HCT116 (cell line): ENCODE results near the gene CDHR3. TPM values are rescaled to one million over a fixed set of nuclear protein-coding genes. Genes with fewer than 3 reads are reported as not detected.

Experiments
- ATAC-seq: fragments of 200-7000 bp; cut with Tn5 transposase; 2 replicates; pipeline ENCODE4 v1.9.1; 2020; ENCODE audit warnings: mild to moderate bottlenecking, moderate library complexity
- BruUV-seq: library from RNA; stranded (reverse); fragments of 400-500 nt; replicated peaks from 2 replicates; lab custom pipeline; 2021; lab: Mats Ljungman, UMichigan
- CTCF ChIA-PET: fragments of 300-600 bp; sonication (Branson Sonifier 250); formaldehyde crosslinking; loops from one replicate; lab custom pipeline; 2021; ENCODE audit warnings: antibody characterized with exemption; lab: Charles Lee
- POLR2A ChIA-PET: fragments of 300-600, 350-600 bp; sonication (Branson Sonifier 250); formaldehyde crosslinking; loops from one replicate; lab custom pipeline; 2021; ENCODE audit warnings: antibody characterized with exemption; lab: Charles Lee
- RAD21 ChIA-PET, 2 experiments: fragments of 300-600 bp; sonication (Branson Sonifier 250); formaldehyde crosslinking; loops; one replicate each; lab custom pipeline; 2023; ENCODE audit warnings: low total read pairs in 2 of 2; ENCODE audit not compliant: uncharacterized antibody in 2 of 2, unreplicated experiment in 2 of 2, low non-redundant PET in 1 of 2; lab: Charles Lee
- DNase-seq: peaks from one replicate; pipeline ENCODE4 v3.0.0-alpha.2; 2010; ENCODE audit warnings: low read depth, low spot score
- H2AFZ ChIP-seq: fragments of 200-600 bp; shearing (Covaris generic), sonication (generic); 2 replicates; pipeline ENCODE4 v1.6.1; 2017; ENCODE audit warnings: low read depth, mixed run types, mixed read lengths, antibody characterized with exemption, low read length; ENCODE audit not compliant: poor library complexity, severe bottlenecking
- H3K27ac ChIP-seq: 2 replicates; pipeline ENCODE4 v1.5.1; 2012; ENCODE audit warnings: low read depth, low read length
- H3K27me3 ChIP-seq: fragments of 200-600 bp; sonication (generic); 2 replicates; pipeline ENCODE4 v1.6.1; 2016; ENCODE audit warnings: mixed run types, low read length, mixed read lengths; ENCODE audit not compliant: insufficient read depth
- H3K36me3 ChIP-seq, 2 experiments: fragments of 200-500 bp in 1 of 2; fragments of 200-600 bp in 1 of 2; sonication (Bioruptor generic) in 1 of 2; sonication (generic) in 1 of 2; 2 replicates each; pipeline versions ENCODE4 v1.5.1 to v1.6.1; 2014 to 2016; ENCODE audit warnings: low read length in 2 of 2, inconsistent platforms in 1 of 2, mixed read lengths in 1 of 2, mixed run types in 1 of 2; ENCODE audit not compliant: insufficient read depth in 2 of 2, control insufficient read depth in 1 of 2
- H3K4me1 ChIP-seq, 2 experiments: fragments of 200-600 bp in 1 of 2; sonication (generic) in 1 of 2; 2 replicates each; pipeline versions ENCODE4 v1.5.1 to v1.6.1; 2012 to 2017; ENCODE audit warnings: low read length in 2 of 2, inconsistent platforms in 1 of 2, mild to moderate bottlenecking in 1 of 2, mixed read lengths in 1 of 2, mixed run types in 1 of 2, moderate library complexity in 1 of 2; ENCODE audit not compliant: insufficient read depth in 2 of 2, control insufficient read depth in 1 of 2
- H3K4me2 ChIP-seq: fragments of 200-600 bp; sonication (generic); 2 replicates; pipeline ENCODE4 v1.6.1; 2017; ENCODE audit warnings: mixed run types, low read length, mixed read lengths
- H3K4me3 ChIP-seq, 2 experiments: fragments of 200-600 bp in 1 of 2; sonication (generic) in 1 of 2; replicated peaks in 1 of 2; 2 replicates each; pipeline ENCODE4 v1.5.1; 2011 to 2016; ENCODE audit warnings: low read length in 2 of 2, control low read depth in 1 of 2, low read depth in 1 of 2, mild to moderate bottlenecking in 1 of 2, mixed read lengths in 1 of 2, mixed run types in 1 of 2
- H3K79me2 ChIP-seq: fragments of 200-600 bp; sonication (generic); 2 replicates; pipeline ENCODE4 v1.6.1; 2017; ENCODE audit warnings: mild to moderate bottlenecking, mixed run types, low read length, moderate library complexity, mixed read lengths; ENCODE audit not compliant: insufficient read depth
- H3K9ac ChIP-seq: fragments of 200-600 bp; sonication (generic); 2 replicates; pipeline ENCODE4 v1.6.1; 2016; ENCODE audit warnings: low read length, mixed read lengths
- H3K9me2 ChIP-seq: fragments of 200-600 bp; sonication (generic), shearing (Covaris generic); 2 replicates; pipeline ENCODE4 v1.6.1; 2017; ENCODE audit warnings: mixed run types, mild to moderate bottlenecking, moderate library complexity; ENCODE audit not compliant: insufficient read depth
- H3K9me3 ChIP-seq, 2 experiments: fragments of 200-500 bp in 1 of 2; fragments of 200-600 bp in 1 of 2; sonication (Bioruptor generic) in 1 of 2; sonication (generic) in 1 of 2; 2 replicates each; pipeline ENCODE4 v1.6.1; 2014 to 2017; ENCODE audit warnings: low read length in 2 of 2, mixed read lengths in 2 of 2, inconsistent platforms in 1 of 2, low read depth in 1 of 2, mild to moderate bottlenecking in 1 of 2, mixed run types in 1 of 2, moderate library complexity in 1 of 2; ENCODE audit not compliant: control insufficient read depth in 1 of 2, insufficient read depth in 1 of 2
- H4K20me1 ChIP-seq: fragments of 200-600 bp; sonication (generic), shearing (Covaris generic); 2 replicates; pipeline ENCODE4 v1.6.1; 2017; ENCODE audit warnings: mixed run types, mild to moderate bottlenecking, moderate library complexity; ENCODE audit not compliant: insufficient read depth
- CBX3 ChIP-seq: IDR thresholded peaks from 2 replicates; pipeline ENCODE4 v1.6.1; 2012; ENCODE audit warnings: low read depth
- CEBPB ChIP-seq: IDR thresholded peaks from 2 replicates; pipeline ENCODE4 v1.6.1; 2012; ENCODE audit warnings: low read depth
- MAX ChIP-seq: IDR thresholded peaks from 2 replicates; pipeline ENCODE4 v1.6.1; 2012
- POLR2A ChIP-seq: IDR thresholded peaks from 2 replicates; pipeline ENCODE4 v1.7.0; 2011; ENCODE audit warnings: borderline replicate concordance; ENCODE audit not compliant: insufficient read depth, insufficient read length; ENCODE audit errors: extremely low read depth
- RAD21 ChIP-seq: IDR thresholded peaks from 2 replicates; pipeline ENCODE4 v1.6.1; 2012; ENCODE audit warnings: low read depth, mild to moderate bottlenecking
- ZBTB33 ChIP-seq: IDR thresholded peaks from 2 replicates; pipeline ENCODE4 v1.6.1; 2011; ENCODE audit warnings: mild to moderate bottlenecking, low read length, moderate library complexity; ENCODE audit not compliant: insufficient replicate concordance; ENCODE audit errors: extremely low read depth
- ZFX ChIP-seq: fragments of 450-650 bp; IDR thresholded peaks from 2 replicates; pipeline ENCODE4 v1.6.1; 2017
- intact Hi-C: fragments of 100-400 bp; cut with micrococcal nuclease; formaldehyde crosslinking; loops from 2 replicates; pipeline ENCODE4 v1.10.0; 2022
- total RNA-seq: library from RNA; stranded (reverse); gene quantifications from one replicate; pipeline ENCODE4 v1.2.1, GENCODE V29; 2021; ENCODE audit not compliant: unreplicated experiment

CDHR3 gene
- total RNA-seq, 1 experiment from 2014 or later: 5.5 TPM

GRCh38 chr7:105940109-105940508, 23.0 kb upstream of the CDHR3 start (continued):
- TF ChIP-seq ZBTB33 (no peak), ZFX (no peak)
- TF ChIP-seq, all 23 proteins: peak for 0

- no peaks in the 10 kb centered on the region for H3K9me2 ChIP-seq
- ChIA-PET CTCF (no interaction called here), RAD21 (no interaction called here), POLR2A (no interaction called here)
- intact Hi-C loops: no loop called here
- H3K4me2 ChIP-seq: no peak overlapping the region
- no peak for ATAC-seq
- H3K9ac ChIP-seq: no peak overlapping the region
- no peaks in the 10 kb centered on the region for H3K4me1 ChIP-seq
- no peak for DNase-seq
- H3K9me3 ChIP-seq: no peaks in the 10 kb centered on the region
- no peak overlapping the region for H3K4me3 ChIP-seq
- H2AFZ ChIP-seq: no peak overlapping the region
- H3K79me2 ChIP-seq: no peaks in the 10 kb centered on the region
- no peaks in the 10 kb centered on the region for H3K36me3 ChIP-seq
- TF ChIP-seq CEBPB (no peak), POLR2A (no peak), ZBTB33 (no peak), RAD21 (no peak), CBX3 (no peak), MAX (no peak)
- H3K27me3 ChIP-seq: no peaks in the 10 kb centered on the region
- H4K20me1 ChIP-seq: no peaks in the 10 kb centered on the region
- BruUV-seq: no TSS peak
- H3K27ac ChIP-seq: no peak overlapping the region
Observed at GRCh38 chr7:105941596-105941995, 21.5 kb upstream of the CDHR3 start.
